Vagina (tissue), 2 donors: Measurements from ENCODE around the gene KRTAP10-7. TPM values are rescaled to one million over a fixed set of nuclear protein-coding genes. Genes with fewer than 3 reads are reported as not detected.
"Not testable (repeated sequence)": the region's sequence is repeated elsewhere in the genome, so short reads cannot be mapped to it uniquely, and the experiment has no call there.

Source experiments
- DNase-seq, 2 donors: peaks; one replicate each; pipeline ENCODE4 v3.0.0-alpha.2; 2017; ENCODE audit errors: extremely low spot score in 2 of 2
- H3K27ac ChIP-seq: fragments of 200-600 bp; sonication (generic); one replicate; pipeline ENCODE4 v1.5.1; 2019
- H3K27me3 ChIP-seq: fragments of 200-600 bp; sonication (generic); one replicate; pipeline ENCODE4 v1.5.1; 2019
- H3K36me3 ChIP-seq, 2 donors: fragments of 200-600 bp; sonication (generic); one replicate each; pipeline ENCODE4 v1.5.1; 2017 to 2019
- H3K4me1 ChIP-seq: fragments of 200-600 bp; sonication (generic); one replicate; pipeline ENCODE4 v1.5.1; 2019
- H3K4me3 ChIP-seq, 2 donors: fragments of 200-600 bp; sonication (generic); 1 replicate in 1 of 2; 2 replicates in 1 of 2; pipeline ENCODE4 v1.5.1; 2016 to 2019
- H3K9me3 ChIP-seq: fragments of 200-600 bp; sonication (generic); one replicate; pipeline ENCODE4 v1.5.1; 2019
- POLR2A ChIP-seq, 2 donors: fragments of 450-650 bp; IDR thresholded peaks; one replicate each; pipeline ENCODE4 v1.6.1; 2017; ENCODE audit warnings: antibody characterized with exemption in 2 of 2, mild to moderate bottlenecking in 2 of 2, moderate library complexity in 2 of 2
- POLR2AphosphoS5 ChIP-seq, 2 donors: sonication (generic); formaldehyde crosslinking; IDR thresholded peaks; one replicate each; pipeline ENCODE4 v1.9.0; 2017; ENCODE audit warnings: antibody characterized with exemption in 2 of 2, mild to moderate bottlenecking in 2 of 2, low read depth in 1 of 2; ENCODE audit not compliant: insufficient read depth in 1 of 2
- intact Hi-C: fragments of 100-400 bp; cut with DNase I; formaldehyde crosslinking; loops from one replicate; pipeline ENCODE4 v1.15.1; 2023
- total RNA-seq: library from RNA; depleted of rRNA; stranded (reverse); fragments of >200 nt; gene quantifications from one replicate; pipeline ENCODE4 v1.2.3, GENCODE V29; 2016
- TF ChIP-seq, protein P1 (sequence below), 3 experiments: fragments of 450-650 bp in 2 of 3; fragments of 200-600 bp in 1 of 3; sonication (generic) in 1 of 3; IDR thresholded peaks; one replicate each; pipeline ENCODE4 v1.5.1; 2017 to 2019; ENCODE audit warnings: antibody characterized with exemption in 3 of 3, mild to moderate bottlenecking in 2 of 3, moderate library complexity in 2 of 3

Gene KRTAP10-7
- total RNA-seq, 1 donor from 2014 or later: not detected

GRCh38 chr21:44639331-44639655 lies 38.9 kb downstream of the KRTAP10-7 start:
- TF ChIP-seq POLR2AphosphoS5 (IDR thresholded peaks at IDR 0.05; ENCODE audit: insufficient read depth in 1 of 2, low read depth in 1 of 2): no peak
- TF ChIP-seq, protein P1, sequence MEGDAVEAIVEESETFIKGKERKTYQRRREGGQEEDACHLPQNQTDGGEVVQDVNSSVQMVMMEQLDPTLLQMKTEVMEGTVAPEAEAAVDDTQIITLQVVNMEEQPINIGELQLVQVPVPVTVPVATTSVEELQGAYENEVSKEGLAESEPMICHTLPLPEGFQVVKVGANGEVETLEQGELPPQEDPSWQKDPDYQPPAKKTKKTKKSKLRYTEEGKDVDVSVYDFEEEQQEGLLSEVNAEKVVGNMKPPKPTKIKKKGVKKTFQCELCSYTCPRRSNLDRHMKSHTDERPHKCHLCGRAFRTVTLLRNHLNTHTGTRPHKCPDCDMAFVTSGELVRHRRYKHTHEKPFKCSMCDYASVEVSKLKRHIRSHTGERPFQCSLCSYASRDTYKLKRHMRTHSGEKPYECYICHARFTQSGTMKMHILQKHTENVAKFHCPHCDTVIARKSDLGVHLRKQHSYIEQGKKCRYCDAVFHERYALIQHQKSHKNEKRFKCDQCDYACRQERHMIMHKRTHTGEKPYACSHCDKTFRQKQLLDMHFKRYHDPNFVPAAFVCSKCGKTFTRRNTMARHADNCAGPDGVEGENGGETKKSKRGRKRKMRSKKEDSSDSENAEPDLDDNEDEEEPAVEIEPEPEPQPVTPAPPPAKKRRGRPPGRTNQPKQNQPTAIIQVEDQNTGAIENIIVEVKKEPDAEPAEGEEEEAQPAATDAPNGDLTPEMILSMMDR (IDR thresholded peaks at IDR 0.05): no peak
- TF ChIP-seq POLR2A (IDR thresholded peaks at IDR 0.05): no peak
- H3K27me3 ChIP-seq: no peaks in the 10 kb centered on the region

GRCh38 chr21:44640761-44641160 lies 40.4 kb downstream of the KRTAP10-7 start:
- TF ChIP-seq POLR2A (IDR thresholded peaks at IDR 0.05) (no peak), POLR2AphosphoS5 (IDR thresholded peaks at IDR 0.05; ENCODE audit: insufficient read depth in 1 of 2, low read depth in 1 of 2) (no peak)
- TF ChIP-seq, protein P1 (IDR thresholded peaks at IDR 0.05): no peak
- intact Hi-C loops: no loop called here
- H3K27ac ChIP-seq: no peak overlapping the region
- no peaks in the 10 kb centered on the region for H3K36me3 ChIP-seq
- DNase-seq: peak in 1 of 2 donors; percentile 52
- H3K9me3 ChIP-seq: no peaks in the 10 kb centered on the region
- no peaks in the 10 kb centered on the region for H3K4me1 ChIP-seq
- H3K27me3 ChIP-seq: no peaks in the 10 kb centered on the region
- no peak overlapping the region for H3K4me3 ChIP-seq

More at GRCh38 chr21:44639331-44639655, 38.9 kb downstream of the KRTAP10-7 start:
- Histone ChIP-seq H3K27ac (no peak overlapping the region), H3K4me3 (no peak overlapping the region), H3K36me3 (no peaks in the 10 kb centered on the region), H3K4me1 (no peaks in the 10 kb centered on the region), H3K9me3 (no peaks in the 10 kb centered on the region)
- peak; percentile 34 to 85 for DNase-seq
- intact Hi-C loops: no loop called here

DNA sequence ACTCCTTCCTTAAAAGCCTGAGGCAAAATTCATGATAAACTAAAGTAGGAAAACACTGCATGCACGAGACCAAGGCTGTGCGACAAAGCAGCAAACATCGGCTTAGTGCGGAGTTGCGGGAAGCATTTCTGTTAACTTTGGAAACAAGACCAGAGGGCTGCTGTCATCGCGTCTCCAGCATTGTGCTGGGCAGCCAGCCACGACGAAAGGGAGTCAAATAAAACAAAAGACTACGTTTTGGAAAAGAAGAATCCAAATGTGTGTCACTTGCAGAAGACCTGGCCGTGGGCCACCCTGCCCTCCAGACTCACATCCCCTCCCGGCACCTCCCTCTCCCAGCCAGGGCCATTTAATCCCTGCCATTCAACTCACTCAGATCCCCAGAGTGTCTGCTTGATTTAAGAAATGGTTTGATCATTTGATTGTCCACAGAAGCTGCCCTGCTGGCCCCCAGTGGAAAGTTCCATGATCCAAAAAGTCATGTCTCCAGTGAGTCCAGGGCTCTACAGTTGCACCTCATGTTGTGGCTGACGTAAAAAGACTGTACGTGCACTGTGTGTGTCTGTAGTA lies 43.4 kb downstream of the KRTAP10-7 start:
- Histone ChIP-seq H3K36me3 (no peaks in the 10 kb centered on the region), H3K27ac (no peak overlapping the region), H3K4me1 (no peaks in the 10 kb centered on the region), H3K27me3 (no peaks in the 10 kb centered on the region), H3K4me3 (no peak overlapping the region), H3K9me3 (no peaks in the 10 kb centered on the region)
- no peak for DNase-seq
- TF ChIP-seq, protein P1 (IDR thresholded peaks at IDR 0.05): no peak
- TF ChIP-seq POLR2AphosphoS5 (IDR thresholded peaks at IDR 0.05; ENCODE audit: insufficient read depth in 1 of 2, low read depth in 1 of 2) (no peak), POLR2A (IDR thresholded peaks at IDR 0.05) (no peak)
- intact Hi-C loops: no loop called here

DNA sequence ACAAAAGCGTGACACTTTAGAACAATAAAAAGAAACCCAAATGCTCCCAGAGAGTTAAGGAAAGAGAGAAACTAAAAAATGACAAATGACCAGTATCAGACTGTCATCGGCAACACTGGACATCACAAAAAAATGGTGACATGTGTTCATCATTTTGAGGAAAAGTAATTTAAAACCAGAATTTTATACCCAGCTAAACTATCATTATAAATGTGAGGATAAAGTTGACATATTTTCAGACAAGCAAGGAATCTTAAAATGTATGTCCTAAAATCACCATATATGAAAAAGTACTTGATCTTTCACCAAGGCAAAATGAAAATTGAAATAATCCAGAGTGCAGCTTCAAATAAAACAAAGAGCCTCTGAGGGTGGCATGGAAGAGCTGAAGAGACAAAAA lies 44.5 kb downstream of the KRTAP10-7 start:
- Histone ChIP-seq H3K9me3 (no peaks in the 10 kb centered on the region), H3K27ac (no peak overlapping the region), H3K4me3 (no peak overlapping the region), H3K4me1 (no peaks in the 10 kb centered on the region), H3K27me3 (no peaks in the 10 kb centered on the region), H3K36me3 (no peaks in the 10 kb centered on the region)
- TF ChIP-seq POLR2A (IDR thresholded peaks at IDR 0.05): no peak
- no peak for TF ChIP-seq POLR2AphosphoS5 (IDR thresholded peaks at IDR 0.05; ENCODE audit: insufficient read depth in 1 of 2, low read depth in 1 of 2)
- TF ChIP-seq, protein P1 (IDR thresholded peaks at IDR 0.05): no peak
- DNase-seq: no peak
- intact Hi-C loops: no loop called here

GRCh38 chr21:44646366-44647221 lies 46.2 kb downstream of the KRTAP10-7 start, which contains the start of gene KRTAP10-11:
Gene KRTAP10-11 (plus strand): TSS chr21:44646414. CDS start chr21:44646459, 45 bp downstream.
- H3K27ac ChIP-seq, H3K36me3 ChIP-seq, H3K27me3 ChIP-seq, intact Hi-C loops, H3K4me3 ChIP-seq, H3K9me3 ChIP-seq, H3K4me1 ChIP-seq: not testable (repeated sequence)
- peak in 1 of 2 donors; percentile 89 for DNase-seq
